BE2C (cell line): Measurements from ENCODE around the gene STK38L.

ENCODE experiments used
- DNase-seq: peaks from one replicate; pipeline ENCODE4 v3.0.0-alpha.2; 2020
- H3K27me3 ChIP-seq: fragments of 250-450 bp; sonication (Bioruptor Pico); 2 replicates; pipeline ENCODE4 v1.5.1; 2020; ENCODE audit warnings: mild to moderate bottlenecking
- H3K36me3 ChIP-seq: fragments of 250-450 bp; sonication (Bioruptor Pico); 2 replicates; pipeline ENCODE4 v1.5.1; 2020; ENCODE audit warnings: mild to moderate bottlenecking
- H3K4me1 ChIP-seq: fragments of 250-450 bp; sonication (Bioruptor Pico); 2 replicates; pipeline ENCODE4 v1.5.1; 2020
- H3K4me3 ChIP-seq: 2 replicates; pipeline ENCODE4 v1.5.1; 2011; ENCODE audit warnings: low read depth, low read length
- H3K9me3 ChIP-seq: fragments of 250-450 bp; sonication (Bioruptor Pico); 2 replicates; pipeline ENCODE4 v1.5.1; 2020
- CTCF ChIP-seq: IDR thresholded peaks from 2 replicates; pipeline ENCODE4 v1.5.1; 2012; ENCODE audit warnings: mild to moderate bottlenecking, low read depth, low read length

STK38L gene

DNA sequence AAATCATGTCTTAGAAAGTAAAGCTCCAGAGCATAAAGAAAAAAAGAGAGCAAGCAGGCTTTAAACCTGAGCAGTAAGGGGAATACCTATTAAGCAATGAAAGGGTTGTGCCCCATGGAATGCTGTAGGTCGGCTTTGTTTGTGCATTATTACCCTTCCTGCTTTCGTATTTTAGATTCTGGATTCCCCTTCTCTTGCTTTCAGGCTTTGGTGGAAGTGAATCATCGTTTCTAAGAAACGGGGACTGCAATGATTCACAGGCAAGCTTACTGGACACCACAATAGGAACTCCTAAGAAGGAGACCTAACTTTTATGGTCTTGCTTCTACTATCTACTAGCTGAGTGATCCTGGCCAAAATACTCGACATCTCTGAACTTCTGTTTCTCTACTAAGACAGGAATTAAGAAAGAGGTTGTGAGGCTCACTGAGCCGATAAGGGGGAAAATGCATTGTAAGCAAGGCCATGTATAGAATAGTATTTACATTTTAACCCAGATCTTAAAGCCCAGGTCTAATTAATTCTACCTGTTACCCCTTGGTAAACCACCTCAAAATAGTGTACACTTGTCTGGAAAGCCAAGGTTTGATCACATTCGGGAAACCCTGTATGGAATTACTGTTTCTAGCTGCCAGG, 87.3 kb downstream of the STK38L start:
- no peaks in the 10 kb centered on the region for H3K9me3 ChIP-seq
- no peak overlapping the region for H3K4me3 ChIP-seq
- DNase-seq = no peak
- no peak for TF ChIP-seq CTCF
- peaks cover 46% of the 10 kb centered on the region for H3K27me3 ChIP-seq
- H3K36me3 ChIP-seq = no peaks in the 10 kb centered on the region
- H3K4me1 ChIP-seq = no peaks in the 10 kb centered on the region

- peaks cover 46% of the 10 kb centered on the region for H3K27me3 ChIP-seq
Observed at GRCh38 chr12:27331927-27332324, 87.8 kb downstream of the STK38L start.

GRCh38 chr12:27332407-27332713, 88.3 kb downstream of the STK38L start:
- no peak for DNase-seq
- no peak for TF ChIP-seq CTCF
- H3K27me3 ChIP-seq = peaks cover 46% of the 10 kb centered on the region

More at GRCh38 chr12:27331927-27332324, 87.8 kb downstream of the STK38L start:
- H3K36me3 ChIP-seq = no peaks in the 10 kb centered on the region
- H3K4me1 ChIP-seq = no peaks in the 10 kb centered on the region
- no peak for TF ChIP-seq CTCF
- DNase-seq = no peak
- no peaks in the 10 kb centered on the region for H3K9me3 ChIP-seq
- H3K4me3 ChIP-seq = no peak overlapping the region; the same call in 1 of the 2 replicates

DNA sequence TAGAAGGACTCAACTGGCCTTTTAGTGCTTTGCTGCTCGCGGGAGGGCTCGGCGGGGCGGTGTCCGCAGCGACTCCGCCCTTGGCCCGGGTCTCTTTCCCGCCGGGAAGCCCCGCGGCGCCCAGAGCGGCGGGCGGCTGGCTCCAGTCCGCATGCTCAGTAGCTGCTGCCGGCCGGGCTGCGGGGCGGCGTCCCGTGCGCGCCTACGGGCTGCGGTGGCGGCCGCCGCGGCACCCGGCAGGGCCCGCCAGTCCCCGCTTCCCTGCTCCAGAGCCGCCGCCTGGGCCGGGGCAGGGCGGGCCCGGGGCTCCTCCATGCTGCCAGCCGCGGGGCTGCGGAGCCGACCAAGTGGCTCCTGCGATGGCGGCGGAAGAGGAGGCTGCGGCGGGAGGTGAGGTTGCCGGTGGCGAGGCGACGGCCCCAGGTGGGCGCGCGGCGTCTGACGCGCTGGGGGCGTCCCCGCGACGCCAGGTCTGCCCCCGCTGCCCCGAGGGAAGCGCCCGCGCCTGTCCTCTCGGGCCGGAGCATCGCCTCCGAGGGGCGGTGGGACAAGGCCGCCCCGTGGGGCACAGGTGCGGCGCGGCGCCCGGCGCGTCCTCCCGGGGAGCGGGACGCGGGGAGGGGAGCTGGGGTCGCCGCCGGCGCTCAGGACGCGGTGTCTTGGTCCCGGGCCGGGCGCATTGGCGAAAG, 88.8 kb downstream of the STK38L start, which contains the start of gene BMAL2:
TSS of gene BMAL2 (plus strand) at position 123 of the 689 bp plus-strand sequence. CDS start at position 360, 237 bp downstream.
- Histone ChIP-seq H3K27me3 (peaks cover 46% of the 10 kb centered on the region), H3K36me3 (no peaks in the 10 kb centered on the region), H3K9me3 (no peaks in the 10 kb centered on the region), H3K4me3 (peak within 1 kb of the TSS; percentile 53), H3K4me1 (no peaks in the 10 kb centered on the region)
- DNase-seq = peak; percentile 57
- TF ChIP-seq CTCF = no peak

More at GRCh38 chr12:27332407-27332713, 88.3 kb downstream of the STK38L start:
- no peaks in the 10 kb centered on the region for H3K9me3 ChIP-seq
- H3K36me3 ChIP-seq = no peaks in the 10 kb centered on the region
- H3K4me1 ChIP-seq = no peaks in the 10 kb centered on the region
- peak overlapping the region; percentile 53 for H3K4me3 ChIP-seq

DNA sequence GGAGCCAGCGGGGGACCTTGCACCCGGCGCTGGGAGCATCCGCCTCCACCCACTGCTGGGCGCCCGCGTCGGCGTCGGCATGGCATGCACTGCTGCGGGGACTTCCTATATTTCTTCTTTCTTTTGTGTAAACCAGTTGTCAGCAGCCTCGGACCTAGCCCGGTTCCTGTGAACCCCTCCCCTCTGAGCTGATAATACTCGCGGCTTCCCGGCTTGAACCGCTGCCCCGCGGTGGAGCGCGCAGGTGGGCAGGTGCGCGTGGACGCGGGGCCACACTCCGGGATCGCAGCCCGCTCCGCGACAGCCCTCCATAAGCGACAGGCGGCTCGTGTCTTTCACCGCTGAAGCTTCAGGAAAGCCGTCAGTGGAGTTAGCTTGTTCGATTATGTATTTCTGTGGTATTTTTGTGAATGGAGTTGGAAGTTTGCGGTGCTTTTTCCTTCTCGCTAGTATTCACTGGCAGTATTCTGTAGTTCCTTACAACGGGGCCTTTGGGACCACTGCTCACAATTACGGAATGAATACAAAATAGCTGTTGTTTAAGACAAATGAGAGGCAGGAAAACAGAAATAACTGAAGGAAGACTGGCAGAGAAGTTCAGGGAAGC, 89.4 kb downstream of the STK38L start:
- H3K27me3 ChIP-seq = peaks cover 46% of the 10 kb centered on the region
- no peaks in the 10 kb centered on the region for H3K4me1 ChIP-seq
- no peak for TF ChIP-seq CTCF
- no peaks in the 10 kb centered on the region for H3K9me3 ChIP-seq
- H3K36me3 ChIP-seq = no peaks in the 10 kb centered on the region
- peak; percentile 9 for DNase-seq
- peak overlapping the region; percentile 53 for H3K4me3 ChIP-seq
